Renal pelvis (tissue), 4 donors: ENCODE data around the gene ZSCAN22. TPM values are rescaled to one million over a fixed set of nuclear protein-coding genes. Genes with fewer than 3 reads are reported as not detected.
"Not testable (repeated sequence)": the region's sequence is repeated elsewhere in the genome, so short reads cannot be mapped to it uniquely, and the experiment has no call there.

Source experiments
- DNase-seq: peaks from one replicate; pipeline ENCODE4 v3.0.0-alpha.2; 2013
- polyA plus RNA-seq, 3 donors: library from polyadenylated mRNA; unstranded; fragments of 120-200 nt; gene quantifications; one replicate each; pipeline ENCODE4 v1.2.1, GENCODE V29; 2013; ENCODE audit not compliant: insufficient read length in 3 of 3

The ZSCAN22 gene
- polyA plus RNA-seq, 3 donors, result 3.8 to 4.1 (median 4.0) TPM

DNA sequence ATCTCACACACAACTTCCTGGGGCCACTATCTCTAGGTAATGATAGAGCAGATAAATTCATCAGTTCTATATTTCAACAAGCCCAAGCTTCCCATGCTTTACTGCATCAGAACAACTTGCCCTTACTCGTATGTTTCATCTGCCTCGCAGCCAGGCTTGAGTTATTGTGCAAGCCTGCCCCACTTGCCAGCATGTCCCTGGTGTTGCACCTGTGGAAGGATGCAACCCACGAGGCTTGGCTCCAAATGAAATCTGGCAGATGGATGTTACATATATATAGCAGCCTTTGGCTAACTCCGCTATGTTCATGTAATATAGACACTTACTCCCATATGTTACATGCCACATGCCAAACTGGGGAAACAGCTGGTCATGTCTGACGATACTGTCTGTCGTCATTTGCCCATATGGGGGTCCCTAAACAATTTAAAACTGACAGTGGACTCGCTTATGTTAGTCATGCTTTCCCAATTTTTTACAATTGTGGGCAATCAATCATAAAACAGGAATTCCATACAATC is 15.4 kb upstream of the ZSCAN22 start:
- no peak for DNase-seq

DNA sequence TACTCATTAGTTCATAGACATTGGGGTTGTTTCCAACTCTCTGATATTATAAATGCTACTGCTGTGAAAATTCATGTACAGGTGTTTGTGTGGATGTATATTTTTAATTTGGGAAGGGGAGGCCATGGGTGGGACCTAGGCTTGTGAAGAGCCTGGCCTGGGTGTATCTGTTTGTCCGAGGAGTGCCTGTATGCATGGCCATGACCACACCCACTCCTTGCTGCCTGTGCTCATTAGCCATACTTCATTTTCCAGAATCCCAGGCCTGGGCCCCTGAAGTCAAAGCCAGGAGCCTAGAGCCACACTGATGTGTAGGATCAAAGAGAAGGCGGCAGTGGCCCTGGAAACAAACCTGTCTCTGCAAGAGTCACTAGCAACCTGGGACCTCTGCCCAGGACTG is 11.2 kb upstream of the ZSCAN22 start:
- DNase-seq, result no peak

DNA sequence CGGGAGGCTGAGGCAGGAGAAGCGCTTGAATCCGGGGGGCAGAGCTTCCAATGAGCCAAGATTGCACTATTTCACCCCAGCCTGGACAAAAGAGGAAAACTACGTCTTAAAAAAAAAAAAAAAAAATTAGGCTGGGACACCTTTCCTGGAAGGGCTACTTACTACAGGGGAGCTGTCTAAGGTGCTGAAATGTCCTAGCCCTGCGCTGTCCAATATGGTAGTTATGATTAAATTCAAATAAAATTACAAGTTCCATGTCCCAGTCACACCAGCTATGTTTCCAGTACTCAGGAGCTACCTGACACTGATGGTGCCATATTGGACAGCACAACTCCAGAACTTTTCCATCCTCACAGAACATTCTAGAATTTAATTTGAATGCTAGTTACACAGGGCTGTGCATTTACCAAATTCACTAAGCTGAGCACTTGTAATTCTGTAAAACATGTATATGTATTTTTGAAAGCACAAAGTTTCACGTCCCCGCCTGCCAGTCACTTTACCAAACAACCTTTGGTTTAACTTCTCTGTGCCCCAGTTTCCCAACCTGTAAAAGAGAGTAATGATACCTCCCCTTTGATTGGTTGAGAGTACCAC is 9.2 kb upstream of the ZSCAN22 start:
- peak; percentile 35 for DNase-seq

DNA sequence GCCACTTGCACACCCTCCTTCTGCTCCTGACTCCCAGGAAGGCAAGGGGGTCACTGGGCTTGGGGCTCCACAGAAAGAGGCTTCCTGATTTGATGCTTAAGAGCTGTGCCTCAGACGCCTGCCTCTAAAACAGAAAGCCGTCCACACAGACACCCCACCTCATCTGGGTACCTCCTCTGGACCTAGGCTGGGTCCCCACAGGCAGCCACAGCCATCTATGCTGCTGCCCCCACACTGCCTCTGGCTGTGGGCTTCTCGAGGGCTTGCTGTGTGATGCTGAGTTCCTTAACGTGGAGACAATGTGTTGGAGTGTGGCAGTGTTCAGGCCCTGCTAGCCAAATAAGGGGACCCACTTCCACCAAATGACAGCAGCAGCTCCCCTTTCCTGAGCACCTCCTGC is 8.5 kb upstream of the ZSCAN22 start:
- DNase-seq, result no peak

DNA sequence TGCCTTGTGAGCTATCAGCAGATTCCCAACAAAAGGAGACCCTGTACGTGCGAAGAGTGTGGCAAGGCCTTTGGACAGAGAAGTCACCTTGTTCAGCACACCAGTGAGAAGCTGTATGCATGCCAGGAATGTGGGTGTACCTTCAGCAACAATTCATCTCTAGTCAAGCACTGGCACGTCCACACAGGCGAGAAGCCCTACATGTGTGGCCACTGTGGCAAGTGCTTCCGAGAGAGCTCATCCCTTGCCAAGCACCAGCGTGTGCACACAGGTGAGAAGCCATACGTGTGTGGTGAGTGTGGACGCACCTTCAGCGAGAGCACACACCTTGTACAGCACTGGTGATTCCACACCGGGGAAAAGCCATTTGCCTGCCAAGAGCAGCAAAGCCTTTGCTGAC is 7.6 kb upstream of the ZSCAN22 start:
- DNase-seq, result no peak

DNA sequence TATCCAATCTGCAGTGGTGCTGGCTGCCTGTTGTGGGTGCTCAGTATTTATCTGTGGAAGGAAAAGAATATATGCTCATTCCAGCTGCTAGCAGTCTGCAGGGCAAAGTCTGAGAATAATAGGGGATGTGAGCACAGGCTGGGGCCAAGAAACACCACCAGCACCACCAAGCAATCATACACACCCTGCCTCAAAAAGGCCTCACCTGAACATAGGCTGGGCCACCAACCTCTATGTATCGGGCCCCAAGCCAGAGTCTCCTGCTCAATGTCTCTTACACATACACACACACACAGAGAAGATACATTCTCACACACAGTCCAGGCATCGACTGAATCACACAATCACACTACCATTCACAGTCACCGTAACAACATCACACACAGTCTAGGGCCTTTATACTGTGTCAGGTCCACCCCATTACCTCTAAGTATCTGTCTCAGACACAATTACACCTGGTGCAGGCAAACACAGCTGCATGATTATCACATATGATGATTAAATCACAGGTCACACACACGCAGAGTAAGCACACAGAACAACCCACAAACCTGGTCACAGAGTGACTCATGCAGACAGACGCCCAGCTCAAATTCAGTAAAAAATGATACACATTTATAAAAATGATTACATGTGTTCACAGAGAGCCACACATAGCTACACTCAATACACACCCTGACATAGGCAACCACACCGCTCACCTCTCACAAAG is 1.3 kb upstream of the ZSCAN22 start:
- DNase-seq, result no peak

DNA sequence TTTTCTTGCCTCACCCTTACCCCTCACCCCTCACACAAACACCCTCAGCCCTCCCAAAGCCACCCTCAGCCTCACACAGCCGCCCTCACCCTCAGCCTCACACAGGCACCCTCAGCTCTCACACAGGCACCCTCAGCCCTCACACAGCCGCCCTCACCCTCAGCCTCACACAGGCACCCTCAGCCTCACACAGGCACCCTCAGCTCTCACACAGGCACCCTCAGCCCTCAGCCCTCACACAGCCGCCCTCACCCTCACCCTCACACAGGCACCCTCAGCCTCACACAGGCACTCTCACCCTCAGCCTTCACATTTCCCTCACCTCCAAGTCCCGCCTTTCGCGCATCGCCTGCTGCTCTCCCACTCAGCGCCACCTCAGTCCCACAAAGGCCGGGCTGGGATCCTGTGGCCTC is 287 bp upstream of the ZSCAN22 start:
- DNase-seq, result no peak

DNA sequence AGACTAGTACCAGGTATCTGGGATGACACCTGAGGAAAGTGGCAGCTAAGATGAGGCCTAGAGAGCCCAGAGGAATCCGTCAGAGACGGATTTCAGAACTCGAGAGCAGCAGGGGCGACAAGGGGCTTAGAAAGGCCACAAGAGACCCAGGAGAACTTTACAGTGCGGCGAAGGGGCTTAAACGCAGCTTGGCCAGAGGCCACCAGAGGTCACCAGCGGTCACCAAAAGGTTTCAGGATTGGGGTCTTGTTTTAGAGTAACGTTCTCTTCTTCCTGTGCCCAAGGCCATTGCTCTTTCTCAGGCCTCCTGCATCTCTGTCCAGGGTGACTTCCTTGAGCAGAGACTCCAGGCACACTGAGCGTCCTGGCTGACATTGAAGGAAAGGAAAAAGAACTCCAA is 2.2 kb downstream of the ZSCAN22 start:
- no peak for DNase-seq

DNA sequence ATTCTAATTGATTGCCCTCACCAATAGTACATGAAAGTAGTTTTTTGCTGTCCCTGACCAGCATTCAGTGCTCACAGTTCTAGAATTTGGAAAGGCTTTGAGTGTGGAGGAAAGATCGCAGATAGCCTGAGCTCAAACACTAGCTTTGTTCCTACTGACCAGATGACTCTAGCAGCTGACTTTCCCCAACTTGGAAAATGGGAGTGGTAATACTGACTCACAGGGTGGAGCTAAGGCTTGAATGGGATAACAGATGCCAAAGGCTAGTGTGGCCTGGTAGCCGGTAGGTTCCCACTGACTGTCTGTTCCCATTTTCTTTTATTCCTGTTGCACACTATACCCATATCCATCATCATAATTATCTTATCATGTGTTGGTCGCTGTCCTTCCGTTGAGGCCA is 3.7 kb downstream of the ZSCAN22 start:
- DNase-seq, result no peak

DNA sequence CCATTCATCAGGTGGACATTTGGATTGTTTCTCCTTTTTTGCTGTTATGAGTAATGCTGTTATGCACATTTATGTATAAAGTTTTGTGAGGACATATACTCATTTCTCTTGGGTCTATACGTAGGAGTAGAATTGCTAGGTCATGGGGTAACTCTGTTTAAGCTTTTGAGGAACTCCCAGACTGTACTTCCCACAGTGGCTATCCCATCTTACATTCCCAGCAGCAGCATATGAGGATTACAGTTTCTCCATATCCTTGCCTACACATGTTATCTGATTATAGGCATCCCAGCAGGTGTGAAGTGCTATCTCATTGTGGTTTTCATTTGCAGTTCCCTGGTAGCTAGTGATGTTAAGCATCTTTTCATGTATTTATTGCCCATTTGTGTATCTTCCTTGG is 5.9 kb downstream of the ZSCAN22 start:
- no peak for DNase-seq

DNA sequence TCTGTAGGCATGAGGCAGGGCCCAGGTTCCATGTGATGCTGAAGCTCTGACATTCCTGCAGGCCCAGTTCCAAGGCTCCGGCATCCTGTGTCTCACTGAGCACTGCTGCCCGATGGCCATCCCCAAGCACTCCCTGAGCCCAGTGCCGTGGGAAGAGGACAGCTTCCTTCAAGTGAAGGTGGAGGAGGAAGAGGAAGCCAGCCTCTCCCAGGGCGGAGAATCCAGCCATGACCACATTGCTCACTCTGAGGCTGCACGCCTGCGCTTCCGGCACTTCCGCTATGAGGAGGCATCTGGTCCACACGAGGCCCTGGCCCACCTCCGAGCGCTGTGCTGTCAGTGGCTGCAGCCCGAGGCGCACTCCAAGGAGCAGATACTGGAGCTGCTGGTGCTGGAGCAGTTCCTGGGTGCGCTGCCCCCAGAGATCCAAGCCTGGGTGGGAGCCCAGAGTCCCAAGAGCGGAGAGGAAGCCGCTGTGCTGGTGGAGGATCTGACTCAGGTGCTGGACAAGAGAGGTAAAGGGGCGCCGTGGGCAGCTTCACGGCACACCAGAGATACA is 8.0 kb downstream of the ZSCAN22 start:
- DNase-seq, result no peak

DNA sequence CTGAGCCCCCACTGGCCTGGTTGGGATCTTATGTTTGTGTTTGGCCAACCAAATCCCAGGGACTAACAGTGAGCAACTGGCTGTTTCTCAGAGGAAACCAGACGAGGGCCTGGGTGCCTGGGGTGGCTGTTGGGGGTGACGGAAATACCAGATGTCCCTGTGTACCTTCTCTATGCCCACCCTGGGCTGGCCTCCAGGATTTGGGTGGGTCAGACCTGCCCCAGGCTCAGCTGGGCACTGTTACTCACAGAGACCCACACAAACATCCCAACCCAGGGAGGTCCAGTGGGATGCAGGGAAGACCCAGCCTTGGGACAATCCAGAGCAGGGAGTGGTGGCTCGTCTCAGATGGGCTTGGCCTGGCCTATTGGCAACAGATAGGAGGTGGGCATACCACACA is 8.8 kb downstream of the ZSCAN22 start:
- no peak for DNase-seq

DNA sequence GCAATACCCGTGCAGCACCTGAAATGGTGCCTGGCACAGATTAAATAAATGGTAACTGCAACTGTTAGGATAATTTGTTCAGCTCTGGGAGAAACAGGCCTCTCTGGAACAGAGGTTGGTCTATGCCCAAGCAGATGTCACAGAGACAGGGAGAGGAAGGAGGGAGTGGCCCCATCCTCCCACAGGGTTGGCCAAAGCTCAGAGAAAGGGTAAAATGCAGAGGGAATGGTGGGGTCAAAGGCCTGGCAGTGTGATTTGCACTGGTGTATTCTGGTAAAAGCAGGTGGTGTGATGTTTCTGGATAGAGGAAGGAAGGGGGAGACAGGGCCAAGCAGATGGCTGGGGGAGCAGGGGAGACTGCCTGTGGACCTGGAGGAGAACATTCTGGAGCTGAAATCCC is 9.4 kb downstream of the ZSCAN22 start:
- DNase-seq, result no peak

DNA sequence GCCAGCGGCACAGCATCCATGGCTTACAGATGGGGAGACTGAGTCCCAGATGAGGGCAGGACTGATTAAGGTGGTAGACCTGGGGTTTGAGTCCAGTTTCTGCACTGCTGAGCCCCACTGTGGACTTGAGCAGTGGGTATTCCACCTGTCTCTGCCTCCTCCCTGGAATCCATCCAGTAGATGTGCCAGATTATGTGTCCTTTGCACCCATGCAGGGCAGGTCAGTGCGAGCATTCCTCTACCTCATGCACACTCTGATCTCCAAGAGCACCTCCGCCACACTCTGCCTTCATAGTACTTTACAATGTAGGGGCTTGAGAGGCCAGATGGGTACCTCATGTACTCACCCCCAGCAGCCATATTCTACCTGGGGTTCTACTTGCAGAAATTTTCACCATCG is 10.0 kb downstream of the ZSCAN22 start:
- no peak for DNase-seq

DNA sequence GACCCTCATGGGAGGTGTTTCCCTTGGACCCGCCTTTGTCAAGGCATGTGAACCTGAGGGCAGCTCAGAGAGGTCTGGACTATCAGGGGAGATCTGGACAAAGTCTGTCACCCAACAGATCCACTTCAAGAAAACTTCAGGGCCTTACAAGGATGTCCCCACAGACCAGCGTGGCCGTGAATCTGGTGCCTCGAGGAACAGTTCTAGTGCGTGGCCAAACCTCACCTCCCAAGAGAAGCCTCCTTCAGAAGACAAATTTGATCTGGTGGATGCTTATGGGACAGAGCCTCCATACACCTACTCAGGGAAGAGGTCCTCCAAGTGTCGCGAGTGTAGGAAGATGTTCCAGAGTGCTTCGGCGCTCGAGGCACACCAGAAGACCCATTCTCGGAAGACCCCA is 11.5 kb downstream of the ZSCAN22 start:
- DNase-seq, result no peak

DNA sequence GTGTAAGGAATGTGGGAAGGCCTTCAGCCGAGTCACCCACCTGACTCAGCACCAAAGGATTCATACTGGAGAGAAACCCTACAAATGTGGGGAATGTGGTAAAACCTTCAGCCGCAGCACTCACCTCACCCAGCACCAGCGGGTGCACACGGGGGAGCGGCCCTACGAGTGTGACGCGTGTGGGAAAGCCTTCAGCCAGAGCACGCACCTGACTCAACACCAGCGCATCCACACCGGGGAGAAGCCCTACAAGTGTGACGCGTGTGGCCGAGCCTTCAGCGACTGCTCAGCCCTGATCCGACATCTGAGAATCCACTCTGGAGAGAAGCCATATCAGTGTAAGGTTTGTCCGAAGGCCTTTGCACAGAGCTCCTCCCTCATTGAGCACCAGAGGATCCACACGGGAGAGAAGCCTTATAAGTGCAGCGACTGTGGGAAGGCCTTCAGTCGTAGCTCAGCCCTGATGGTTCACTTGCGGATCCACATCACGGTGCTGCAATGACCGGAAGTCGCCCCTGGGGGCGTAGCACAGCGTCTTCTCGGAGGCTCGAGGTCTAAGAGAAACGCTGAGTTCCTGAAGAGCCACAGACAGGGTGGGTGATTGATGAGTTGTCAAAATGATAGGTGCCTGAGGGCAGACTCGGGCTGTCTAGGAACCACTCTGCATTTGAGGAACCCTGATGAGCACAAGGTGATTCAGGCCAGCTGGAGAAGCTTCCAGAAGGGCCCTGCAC is 12.2 kb downstream of the ZSCAN22 start:
- DNase-seq, result no peak

DNA sequence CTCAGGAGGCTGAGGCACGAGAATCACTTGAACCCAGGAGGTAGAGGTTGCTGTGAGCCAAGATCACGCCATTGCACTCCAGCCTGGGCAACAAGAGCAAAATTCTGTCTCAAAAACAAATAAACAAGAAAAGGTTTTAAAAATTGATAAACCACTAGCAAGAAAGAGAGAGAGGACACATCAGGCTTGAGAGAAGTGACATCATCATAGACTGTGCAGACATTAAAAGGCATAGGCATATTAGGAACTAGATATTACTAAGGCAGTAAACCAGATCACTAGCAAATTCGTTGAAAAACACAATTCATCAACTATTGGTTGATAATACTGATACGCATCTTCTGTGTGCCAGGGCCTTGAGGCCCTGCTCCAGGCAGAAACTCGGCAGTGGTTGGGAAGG is 18.8 kb downstream of the ZSCAN22 start:
- no peak for DNase-seq

DNA sequence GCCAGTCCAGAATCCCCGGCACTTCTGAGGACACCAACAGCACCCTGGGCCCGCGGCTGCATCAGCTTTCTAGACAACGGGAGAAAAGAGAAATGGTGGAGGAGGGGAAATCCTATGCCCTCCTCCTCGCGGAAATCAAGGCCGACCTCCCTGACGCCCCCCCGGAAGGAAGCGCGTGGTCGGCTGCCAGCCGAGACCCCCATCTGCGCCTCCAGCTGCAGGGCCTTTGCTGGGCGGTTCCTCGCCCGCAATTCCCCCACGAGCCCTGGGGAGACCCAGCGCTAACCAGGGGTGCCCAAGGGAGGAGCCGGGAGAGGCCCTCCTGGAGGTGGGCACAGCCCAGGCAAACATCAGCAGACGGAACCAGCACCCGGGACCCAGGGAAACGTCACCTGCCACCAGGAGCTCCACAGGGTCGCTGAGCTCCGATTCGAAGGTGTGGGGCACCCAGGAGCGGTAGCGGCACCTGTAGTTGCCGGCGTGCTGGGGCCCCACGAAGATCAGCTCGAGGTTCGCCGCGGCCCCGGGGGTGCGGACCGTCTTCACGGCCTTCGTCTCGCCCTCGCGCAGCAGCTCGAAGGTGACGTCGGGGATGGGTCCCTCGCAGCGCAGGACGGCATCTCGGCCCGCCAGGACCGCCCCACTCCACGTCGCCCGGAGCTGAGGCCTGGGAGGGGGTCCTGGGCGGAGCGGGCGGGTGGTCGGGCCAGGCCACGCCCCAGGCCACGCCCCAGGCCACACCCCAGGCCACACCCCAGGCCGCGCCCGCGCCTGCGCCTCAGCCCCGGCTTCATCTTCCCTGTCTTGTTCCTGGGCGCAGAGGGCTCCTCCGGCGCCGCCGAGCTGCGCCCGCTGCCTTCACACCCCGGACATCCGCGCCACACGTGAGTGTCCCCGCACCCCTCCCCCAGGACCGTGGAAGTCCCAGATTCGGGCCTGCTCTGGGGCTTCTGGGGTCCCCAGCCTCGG is 20.5 kb downstream of the ZSCAN22 start:
- no peak for DNase-seq

DNA sequence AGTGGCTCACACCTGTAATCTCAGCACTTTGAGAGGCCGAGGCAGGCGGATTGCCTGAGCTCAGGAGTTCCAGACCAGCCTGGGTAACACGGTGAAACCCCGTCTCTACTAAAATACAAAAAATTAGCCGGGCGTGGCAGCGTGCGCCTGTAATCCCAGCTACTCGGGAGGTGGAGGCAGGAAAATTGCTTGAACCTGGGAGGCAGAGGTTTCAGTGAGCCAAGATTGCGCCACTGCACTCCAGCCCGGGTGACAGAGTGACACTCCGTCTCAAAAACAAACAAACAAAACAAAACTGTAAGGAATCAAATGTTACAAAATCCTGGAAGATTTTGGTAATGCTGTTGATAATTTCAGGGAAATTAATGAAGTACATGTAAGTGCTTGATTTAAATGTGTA is 21.3 kb downstream of the ZSCAN22 start:
- DNase-seq, result not testable (repeated sequence)

DNA sequence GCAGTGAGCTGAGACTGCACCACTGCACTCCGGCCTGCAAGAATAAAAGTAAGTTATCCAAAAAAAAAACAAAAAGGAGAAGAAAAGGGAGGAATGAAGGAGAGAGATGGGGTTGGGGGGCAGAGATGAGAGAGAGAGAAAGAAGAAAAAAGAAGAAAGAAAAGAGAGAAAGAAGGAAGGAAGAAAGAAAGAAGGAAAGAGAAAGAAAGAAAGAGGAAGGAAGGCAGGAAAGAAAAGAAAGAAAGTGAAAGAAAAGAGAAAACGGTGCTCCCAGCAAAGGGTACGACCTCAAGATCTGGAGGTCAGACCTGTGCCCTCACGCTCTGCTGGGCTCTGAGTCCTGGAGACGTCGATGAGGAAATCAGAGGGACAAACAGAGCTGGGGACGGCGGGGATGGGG is 22.8 kb downstream of the ZSCAN22 start:
- no peak for DNase-seq

DNA sequence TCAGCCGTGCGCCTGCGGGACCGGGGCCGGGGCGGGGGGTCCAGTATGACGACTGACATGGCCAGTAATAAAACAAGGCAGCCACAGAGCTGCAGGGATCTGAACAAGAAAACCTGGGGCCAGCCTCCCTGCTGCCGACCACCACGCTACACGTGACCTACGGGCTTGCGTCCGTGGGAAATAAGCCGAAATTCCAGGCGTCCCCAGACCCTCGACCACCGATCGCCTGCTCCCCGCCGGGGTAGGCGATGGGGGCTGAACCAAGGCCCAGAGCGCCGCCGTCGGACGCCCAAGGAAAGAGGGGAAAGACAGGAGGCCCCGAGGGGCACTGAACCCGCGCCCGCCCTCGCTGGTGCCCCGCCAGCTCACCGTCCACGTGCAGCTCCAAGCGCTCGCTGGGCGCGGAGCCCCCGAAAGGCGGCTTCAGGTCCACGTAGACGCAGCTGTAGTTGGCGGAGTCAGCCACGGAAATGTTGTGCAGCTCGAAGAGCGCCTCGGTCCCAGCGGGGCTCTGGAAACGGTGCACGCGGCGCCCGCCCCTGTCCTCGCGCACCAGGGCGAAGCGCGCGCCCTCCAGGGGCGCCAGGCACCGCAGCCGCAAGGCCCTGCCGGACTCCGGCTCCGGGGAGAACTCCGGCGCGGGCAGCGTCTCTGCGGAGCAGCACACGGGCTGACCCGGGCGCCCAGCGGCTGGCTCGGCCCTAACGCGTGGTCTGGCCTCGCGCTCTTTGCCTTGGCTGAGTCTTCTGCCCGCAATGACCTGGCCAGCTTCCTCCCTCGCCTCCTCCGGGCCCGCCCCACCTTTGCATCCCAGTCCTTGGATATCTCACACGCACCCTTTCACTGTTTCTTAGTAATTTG is 23.4 kb downstream of the ZSCAN22 start:
- DNase-seq, result no peak
